Measurements from ENCODE around the gene DPH7. TPM values are rescaled to one million over a fixed set of nuclear protein-coding genes. Genes with fewer than 3 reads are reported as not detected.
"Not testable (repeated sequence)": the region's sequence is repeated elsewhere in the genome, so short reads cannot be mapped to it uniquely, and the experiment has no call there.

Gene DPH7
- polyA plus RNA-seq, 3 donors from 2014 or later = 21.4 to 32.4 (median 30.1) TPM

DNA sequence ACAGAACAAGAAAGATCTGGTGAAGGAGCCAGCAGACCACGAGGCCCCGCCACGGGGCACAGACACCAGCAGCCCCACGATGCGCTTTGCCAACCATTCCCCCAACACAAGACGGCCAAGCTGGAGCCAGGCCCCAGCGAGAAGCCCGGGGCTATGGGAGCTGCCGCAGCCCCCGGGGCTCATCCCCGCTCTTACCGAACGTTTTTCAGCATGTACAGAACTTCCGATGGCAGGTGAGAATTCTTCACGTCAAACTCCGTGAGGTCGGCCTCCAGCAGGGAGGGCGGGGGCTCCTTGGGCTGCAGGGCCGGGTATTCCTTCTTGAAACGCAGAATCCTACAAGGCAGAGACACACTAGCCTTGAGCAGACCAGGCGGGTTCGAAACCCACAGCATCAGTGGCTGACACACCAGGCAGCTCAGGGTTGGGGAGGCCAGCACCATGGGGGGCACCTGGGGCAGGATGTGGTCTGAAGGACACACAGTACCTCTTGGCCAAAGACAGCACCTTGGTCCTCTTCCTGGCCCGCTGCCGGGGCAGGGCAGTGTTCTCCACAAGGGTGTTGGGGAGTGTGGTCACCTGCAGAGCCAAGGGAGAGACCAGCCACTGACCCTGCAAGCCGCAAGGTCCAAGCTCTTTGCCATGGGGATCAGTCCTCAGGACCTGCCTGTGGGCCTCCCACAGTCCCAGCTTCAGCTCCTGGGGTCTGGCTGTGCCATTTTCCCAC lies 35.3 kb downstream of the DPH7 start:
- no peak overlapping the region for H3K27ac Mint-ChIP-seq
- no peaks in the 10 kb centered on the region for H3K4me1 Mint-ChIP-seq
- H3K27me3 Mint-ChIP-seq (ENCODE audit: low read depth in 3 of 3) = peaks cover 0 to 2% (median 0%) of the 10 kb centered on the region in 3 donors
- DNase-seq = no peak
- no peaks in the 10 kb centered on the region for H3K36me3 Mint-ChIP-seq
- H3K4me3 Mint-ChIP-seq = no peak overlapping the region
- no peaks in the 10 kb centered on the region for H3K9me3 Mint-ChIP-seq

GRCh38 chr9:137542486-137542885 lies 36.2 kb downstream of the DPH7 start:
- no peak overlapping the region for H3K27ac Mint-ChIP-seq
- DNase-seq = no peak

DNA sequence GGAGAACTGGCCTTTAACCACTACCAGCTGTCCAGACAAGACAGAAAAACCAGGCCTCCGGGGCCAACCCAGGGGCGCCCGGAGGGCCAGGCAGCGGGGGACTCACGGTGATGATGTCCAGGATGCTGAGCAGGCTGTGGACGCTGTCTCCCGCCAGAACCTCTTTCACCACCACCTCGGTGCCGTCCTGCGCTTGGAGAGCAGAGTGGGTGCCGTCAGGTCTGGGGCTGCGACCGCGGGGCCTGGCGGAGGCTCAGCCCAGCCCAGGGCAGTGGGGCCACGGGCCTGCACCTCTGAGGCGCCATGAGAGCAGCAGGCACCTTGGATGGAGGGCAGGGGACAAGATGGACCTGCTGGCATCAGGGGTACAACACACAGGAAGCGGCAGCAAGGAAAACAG lies 38.2 kb downstream of the DPH7 start:
- H3K27ac Mint-ChIP-seq = no peak overlapping the region
- peaks cover 0 to 2% (median 0%) of the 10 kb centered on the region in 3 donors for H3K27me3 Mint-ChIP-seq (ENCODE audit: low read depth in 3 of 3)
- no peaks in the 10 kb centered on the region for H3K9me3 Mint-ChIP-seq
- DNase-seq = no peak
- H3K36me3 Mint-ChIP-seq = no peaks in the 10 kb centered on the region
- H3K4me1 Mint-ChIP-seq = peaks cover 15 to 19% of the 10 kb centered on the region in 2 donors
- H3K4me3 Mint-ChIP-seq = no peak overlapping the region

More at GRCh38 chr9:137542486-137542885, 36.2 kb downstream of the DPH7 start:
- H3K27me3 Mint-ChIP-seq (ENCODE audit: low read depth in 3 of 3) = peaks cover 0 to 2% (median 0%) of the 10 kb centered on the region in 3 donors
- no peaks in the 10 kb centered on the region for H3K36me3 Mint-ChIP-seq
- H3K4me3 Mint-ChIP-seq = no peak overlapping the region
- peaks cover 1 to 3% of the 10 kb centered on the region in 2 donors for H3K4me1 Mint-ChIP-seq
- no peaks in the 10 kb centered on the region for H3K9me3 Mint-ChIP-seq

DNA sequence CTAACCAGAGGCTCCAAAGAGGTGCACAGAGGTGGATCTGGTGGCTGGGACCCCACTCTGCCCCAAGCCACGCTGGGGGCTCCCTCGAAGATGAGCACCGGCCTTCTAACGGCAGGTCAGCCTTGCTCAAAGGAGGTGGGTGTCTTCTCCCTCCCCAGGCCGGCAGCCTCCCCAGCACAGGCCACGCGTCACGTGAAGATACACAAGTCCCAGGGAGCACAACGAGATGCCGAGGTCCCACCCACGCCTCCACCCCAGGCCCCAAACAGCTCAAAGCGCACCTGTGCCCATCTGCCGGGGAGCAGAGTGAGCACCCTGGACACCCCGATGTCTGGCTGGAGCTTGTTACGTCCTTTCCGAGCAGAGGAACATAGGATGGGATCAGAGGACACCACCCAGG lies 40.7 kb downstream of the DPH7 start:
- Mint-ChIP-seq H3K4me3 (no peak overlapping the region), H3K27ac (no peak overlapping the region)
- DNase-seq = no peak

DNA sequence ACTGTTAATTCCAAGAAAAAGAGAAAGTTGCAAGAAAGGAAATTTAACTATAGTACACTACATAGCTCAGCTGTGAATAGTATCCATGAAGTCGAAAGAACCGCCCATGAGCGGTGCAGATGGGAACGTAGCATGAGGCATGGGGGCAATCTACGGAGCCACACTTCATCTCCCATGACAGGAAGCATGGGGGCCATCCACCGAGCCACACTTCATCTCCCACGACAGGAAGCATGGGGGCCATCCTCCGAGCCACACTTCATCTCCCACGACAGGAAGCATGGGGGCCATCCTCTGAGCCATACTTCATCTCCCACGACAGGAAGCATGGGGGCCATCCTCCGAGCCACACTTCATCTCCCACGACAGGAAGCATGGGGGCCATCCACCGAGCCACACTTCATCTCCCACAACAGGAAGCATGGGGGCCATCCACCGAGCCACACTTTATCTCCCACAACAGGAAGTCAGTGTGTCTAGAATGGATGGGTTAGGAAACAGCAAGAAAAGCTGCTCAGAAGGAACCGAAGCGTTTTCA lies 42.1 kb downstream of the DPH7 start:
- peaks cover 24 to 29% of the 10 kb centered on the region in 2 donors for H3K4me1 Mint-ChIP-seq
- peak overlapping the region; percentile 16 to 78 (median 54) for H3K27ac Mint-ChIP-seq
- not testable (repeated sequence) for H3K9me3 Mint-ChIP-seq; H3K27me3 Mint-ChIP-seq (ENCODE audit: low read depth in 3 of 3); H3K36me3 Mint-ChIP-seq; DNase-seq
- peak overlapping the region in 1 of 5 donors; percentile 22 for H3K4me3 Mint-ChIP-seq

More for the DNA sequence above, 40.7 kb downstream of the DPH7 start:
- no peaks in the 10 kb centered on the region for H3K9me3 Mint-ChIP-seq
- peaks cover 0 to 4% (median 3%) of the 10 kb centered on the region in 3 donors for H3K27me3 Mint-ChIP-seq (ENCODE audit: low read depth in 3 of 3)
- H3K36me3 Mint-ChIP-seq = no peaks in the 10 kb centered on the region
- peaks cover 24 to 29% of the 10 kb centered on the region in 2 donors for H3K4me1 Mint-ChIP-seq

DNA sequence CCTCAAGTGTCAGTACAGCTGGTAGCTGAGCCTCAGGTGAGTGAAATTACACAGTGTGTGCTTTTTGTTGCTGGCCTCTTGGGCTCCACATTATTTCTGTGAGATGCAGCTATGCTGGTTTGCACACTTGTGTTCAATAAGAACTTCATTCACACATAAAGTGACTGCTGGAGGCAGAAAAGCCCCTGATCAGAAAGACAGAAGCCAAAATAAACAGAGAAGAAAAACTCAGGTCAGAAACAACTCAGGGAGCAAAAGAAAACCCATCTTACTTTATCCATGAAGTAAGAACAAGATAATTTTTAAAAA lies 43.7 kb downstream of the DPH7 start:
- H3K4me3 Mint-ChIP-seq = no peak overlapping the region
- peak overlapping the region in 1 of 6 donors; percentile 25 for H3K27ac Mint-ChIP-seq
- H3K4me1 Mint-ChIP-seq = peaks cover 24 to 29% of the 10 kb centered on the region in 2 donors
- DNase-seq = no peak
- H3K36me3 Mint-ChIP-seq = no peaks in the 10 kb centered on the region
- no peaks in the 10 kb centered on the region for H3K9me3 Mint-ChIP-seq
- H3K27me3 Mint-ChIP-seq (ENCODE audit: low read depth in 3 of 3) = peaks cover 0 to 4% (median 4%) of the 10 kb centered on the region in 3 donors

- Mint-ChIP-seq H3K4me3 (no peak overlapping the region), H3K27me3 (ENCODE audit: low read depth in 3 of 3) (peaks cover 0 to 4% (median 4%) of the 10 kb centered on the region in 3 donors), H3K36me3 (no peaks in the 10 kb centered on the region), H3K27ac (peak overlapping the region in 4 of 6 donors; percentile 25 to 63 (median 52)), H3K9me3 (no peaks in the 10 kb centered on the region), H3K4me1 (peaks cover 24 to 29% of the 10 kb centered on the region in 2 donors)
- peak in 1 of 3 donors; percentile 28 for DNase-seq
Observed at GRCh38 chr9:137534256-137535119, 44.2 kb downstream of the DPH7 start.

DNA sequence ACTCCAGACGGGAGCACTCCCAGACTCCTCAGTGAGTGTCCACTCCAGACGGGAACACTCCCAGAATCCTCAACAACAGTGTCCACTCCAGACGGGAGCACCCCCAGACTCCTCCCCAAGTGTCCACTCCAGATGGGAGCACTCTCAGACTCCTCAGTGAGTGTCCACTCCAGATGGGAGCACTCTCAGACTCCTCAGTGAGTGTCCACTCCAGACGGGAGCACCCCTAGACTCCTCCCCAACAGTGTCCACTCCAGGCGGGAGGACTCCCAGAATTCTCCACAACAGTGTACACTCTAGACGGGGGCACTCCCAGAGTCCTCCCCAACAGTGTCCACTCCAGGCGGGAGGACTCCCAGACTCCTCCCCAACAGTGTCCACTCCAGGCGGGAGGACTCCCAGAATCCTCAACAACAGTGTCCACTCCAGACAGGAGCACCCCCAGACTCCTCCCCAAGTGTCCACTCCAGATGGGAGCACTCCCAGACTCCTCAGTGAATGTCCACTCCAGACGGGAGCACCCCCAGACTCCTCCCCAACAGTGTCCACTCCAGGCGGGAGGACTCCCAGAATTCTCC lies 45.7 kb downstream of the DPH7 start:
- H3K27ac Mint-ChIP-seq; H3K4me3 Mint-ChIP-seq; H3K27me3 Mint-ChIP-seq (ENCODE audit: low read depth in 3 of 3); DNase-seq; H3K9me3 Mint-ChIP-seq; H3K36me3 Mint-ChIP-seq: not testable (repeated sequence)
- H3K4me1 Mint-ChIP-seq = peaks cover 24 to 29% of the 10 kb centered on the region in 2 donors

DNA sequence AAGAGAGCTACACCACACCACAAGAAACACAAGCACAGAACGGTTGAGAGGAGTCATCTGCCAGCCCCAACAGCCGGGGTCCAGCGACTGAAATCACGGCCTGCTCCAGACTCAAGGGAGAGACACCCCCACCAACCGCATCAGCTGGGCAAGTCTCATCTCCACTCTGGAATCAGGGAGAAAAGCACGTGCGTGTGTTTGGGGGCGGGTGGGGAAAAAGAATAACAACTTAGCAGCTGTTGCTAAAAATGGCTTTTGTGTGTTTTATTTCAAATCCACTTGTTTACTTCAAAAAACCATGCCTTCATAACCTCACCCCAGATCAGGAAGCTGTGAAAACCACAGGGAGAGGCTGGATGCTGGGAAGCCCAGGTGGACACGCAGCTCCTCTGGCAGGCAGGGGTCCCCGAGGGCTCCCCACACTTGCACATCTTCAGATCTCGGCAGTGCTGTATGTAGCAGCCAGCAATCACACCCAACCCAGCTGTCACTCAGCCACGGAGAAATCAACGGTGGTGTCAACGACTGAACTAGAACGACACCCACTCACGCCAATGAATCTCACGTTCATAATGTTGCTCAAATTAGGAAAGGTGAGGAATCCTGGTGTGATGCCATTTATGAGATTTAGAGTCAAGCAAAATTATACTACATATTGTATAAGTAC lies 47.5 kb downstream of the DPH7 start:
- H3K9me3 Mint-ChIP-seq = peaks cover 0 to 2% (median 0%) of the 10 kb centered on the region in 6 donors
- no peak overlapping the region for H3K27ac Mint-ChIP-seq
- H3K4me1 Mint-ChIP-seq = peaks cover 12 to 14% of the 10 kb centered on the region in 2 donors
- no peak for DNase-seq
- H3K36me3 Mint-ChIP-seq = no peaks in the 10 kb centered on the region
- H3K4me3 Mint-ChIP-seq = no peak overlapping the region
- H3K27me3 Mint-ChIP-seq (ENCODE audit: low read depth in 3 of 3) = peaks cover 2 to 4% (median 4%) of the 10 kb centered on the region in 3 donors

DNA sequence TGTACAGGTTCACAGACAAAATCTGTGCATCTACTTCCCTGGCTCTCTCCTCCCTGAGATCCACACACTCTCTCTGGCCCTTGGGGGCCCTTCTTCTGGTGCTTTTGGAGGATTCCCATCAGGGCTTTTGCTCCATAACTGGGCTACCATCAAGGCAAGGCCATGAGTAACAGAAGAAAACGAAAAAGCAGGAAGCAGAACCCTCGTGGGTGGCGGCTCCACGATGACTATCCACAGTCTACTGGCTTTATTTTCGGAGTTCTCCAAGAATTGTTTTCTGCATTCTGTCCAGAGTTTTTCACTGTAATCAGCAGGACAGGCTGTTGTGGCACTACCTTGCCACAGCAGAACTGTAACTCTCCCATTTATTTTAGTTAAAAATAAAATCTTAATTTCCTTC lies 48.4 kb downstream of the DPH7 start:
- Mint-ChIP-seq H3K27me3 (ENCODE audit: low read depth in 3 of 3) (peaks cover 2 to 4% (median 4%) of the 10 kb centered on the region in 3 donors), H3K4me3 (no peak overlapping the region), H3K36me3 (no peaks in the 10 kb centered on the region), H3K4me1 (peaks cover 9 to 10% of the 10 kb centered on the region in 2 donors), H3K27ac (no peak overlapping the region), H3K9me3 (peaks cover 0 to 2% (median 0%) of the 10 kb centered on the region in 6 donors)
- no peak for DNase-seq

GRCh38 chr9:137524981-137525317 lies 53.8 kb downstream of the DPH7 start:
- no peaks in the 10 kb centered on the region for H3K36me3 Mint-ChIP-seq

DNA sequence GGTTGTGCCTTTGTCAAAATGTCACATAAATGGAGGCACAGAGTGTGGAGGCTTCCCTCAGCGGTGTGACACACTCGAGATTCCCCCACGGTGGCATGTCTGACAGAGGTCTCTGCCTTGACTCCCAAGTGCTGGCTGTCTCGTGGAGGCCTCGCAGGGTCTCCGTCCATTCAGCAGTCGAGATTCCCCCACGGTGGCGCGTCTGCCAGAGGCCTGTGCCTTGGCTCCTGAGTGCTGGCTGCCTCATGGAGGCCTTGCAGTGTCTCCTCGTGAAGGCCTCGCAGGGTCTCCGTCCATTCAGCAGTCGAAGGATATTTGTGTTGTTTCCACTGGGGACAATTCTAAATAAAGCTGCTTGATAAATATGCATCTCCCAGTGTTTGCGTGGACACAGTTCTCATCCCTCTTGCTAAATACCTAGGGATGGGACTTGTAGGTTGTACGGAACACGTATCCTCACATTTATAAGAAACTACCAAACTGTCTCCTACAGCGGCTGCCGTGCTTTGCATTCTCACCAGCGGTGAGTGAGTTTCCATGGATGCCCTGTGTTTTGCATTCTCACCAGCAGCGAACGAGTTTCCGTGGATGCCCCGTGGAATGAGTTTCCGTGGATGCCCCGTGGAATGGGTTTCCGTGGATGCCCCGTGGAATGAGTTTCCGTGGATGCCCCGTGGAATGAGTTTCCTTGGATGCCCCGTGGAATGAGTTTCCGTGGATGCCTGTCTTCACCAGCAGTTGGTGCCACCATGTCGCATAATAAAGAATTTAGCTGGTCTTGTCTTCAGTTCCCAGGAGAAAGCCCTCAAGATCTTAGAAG lies 54.4 kb downstream of the DPH7 start:
- Mint-ChIP-seq H3K4me3 (no peak overlapping the region), H3K27me3 (ENCODE audit: low read depth in 3 of 3) (peaks cover 0 to 13% (median 5%) of the 10 kb centered on the region in 3 donors), H3K36me3 (no peaks in the 10 kb centered on the region), H3K27ac (peak overlapping the region in 1 of 6 donors; percentile 14), H3K9me3 (peaks cover 0 to 2% (median 0%) of the 10 kb centered on the region in 6 donors), H3K4me1 (peaks cover 19 to 23% of the 10 kb centered on the region in 2 donors)
- DNase-seq = no peak

More at GRCh38 chr9:137524981-137525317, 53.8 kb downstream of the DPH7 start:
- H3K4me1 Mint-ChIP-seq = peaks cover 19 to 23% of the 10 kb centered on the region in 2 donors
- H3K27me3 Mint-ChIP-seq (ENCODE audit: low read depth in 3 of 3) = peaks cover 0 to 8% (median 5%) of the 10 kb centered on the region in 3 donors
- DNase-seq = no peak
- no peak overlapping the region for H3K4me3 Mint-ChIP-seq
- no peak overlapping the region for H3K27ac Mint-ChIP-seq
- peaks cover 0 to 2% (median 0%) of the 10 kb centered on the region in 6 donors for H3K9me3 Mint-ChIP-seq

Data from immature natural killer cell (primary cell).